Testis (tissue), 2 donors: Measurements from ENCODE around the gene ZNF350.
"Not testable (repeated sequence)": the region's sequence is repeated elsewhere in the genome, so short reads cannot be mapped to it uniquely, and the experiment has no call there.

ENCODE experiments used
- CTCF ChIP-seq, 3 experiments: fragments of 450-650 bp in 2 of 3; fragments of 200-600 bp in 1 of 3; sonication (generic) in 1 of 3; IDR thresholded peaks; one replicate each; pipeline ENCODE4 v1.5.1; 2016 to 2019; ENCODE audit warnings: antibody characterized with exemption in 3 of 3, mild to moderate bottlenecking in 2 of 3, moderate library complexity in 1 of 3
- POLR2A ChIP-seq: fragments of 450-650 bp; IDR thresholded peaks from one replicate; pipeline ENCODE4 v1.6.1; 2017; ENCODE audit warnings: antibody characterized with exemption, mild to moderate bottlenecking, moderate library complexity

DNA sequence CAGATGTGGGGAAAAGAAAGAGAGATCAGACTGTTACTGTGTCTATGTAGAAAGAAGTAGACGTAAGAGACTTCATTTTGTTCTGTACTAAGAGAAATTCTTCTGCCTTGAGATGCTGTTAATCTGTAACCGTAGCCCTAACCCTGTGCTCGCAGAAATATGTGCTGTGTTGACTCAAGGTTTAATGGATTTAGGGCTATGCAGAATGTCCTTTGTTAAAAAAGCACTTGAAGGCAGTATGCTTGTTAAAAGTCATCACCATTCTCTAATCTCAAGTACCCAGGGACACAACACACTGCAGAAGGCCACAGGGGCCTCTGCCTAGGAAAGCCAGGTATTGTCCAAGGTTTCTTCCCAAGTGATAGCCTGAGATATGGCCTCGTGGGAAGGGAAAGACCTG, 37.8 kb upstream of the ZNF350 start:
- not testable (repeated sequence) for TF ChIP-seq CTCF (IDR thresholded peaks at IDR 0.05); POLR2A
